GM23338 (cell line): Measurements from ENCODE around the gene CAPN9. TPM values are rescaled to one million over a fixed set of nuclear protein-coding genes. Genes with fewer than 3 reads are reported as not detected.

Experiments
- CTCF ChIP-seq, 2 experiments: fragments of 200-600 bp in 1 of 2; sonication (generic) in 1 of 2; conservative IDR thresholded peaks; 2 replicates each; pipeline versions ENCODE4 v1.5.1 to v1.6.1; 2016 to 2017; ENCODE audit warnings: antibody characterized with exemption in 2 of 2, low read depth in 2 of 2, mild to moderate bottlenecking in 2 of 2, moderate library complexity in 1 of 2
- ETS1 ChIP-seq: IDR thresholded peaks from 2 replicates; pipeline ENCODE4 v1.6.1; 2016; ENCODE audit warnings: antibody characterized with exemption
- EZH2 ChIP-seq: fragments of 200-600 bp; sonication (generic); IDR thresholded peaks from one replicate; pipeline ENCODE4 v1.8.0; 2017; ENCODE audit warnings: antibody characterized with exemption, mild to moderate bottlenecking, low read depth; ENCODE audit not compliant: unreplicated experiment
- EZH2phosphoT487 ChIP-seq: fragments of 200-600 bp; sonication (generic); IDR thresholded peaks from one replicate; pipeline ENCODE4 v1.8.1; 2018; ENCODE audit warnings: antibody characterized with exemption; ENCODE audit not compliant: unreplicated experiment
- JUNB ChIP-seq: IDR thresholded peaks from one replicate; pipeline ENCODE4 v1.6.1; 2016; ENCODE audit warnings: antibody characterized with exemption; ENCODE audit not compliant: unreplicated experiment
- NANOG ChIP-seq: IDR thresholded peaks from 2 replicates; pipeline ENCODE4 v1.6.1; 2016; ENCODE audit warnings: antibody characterized with exemption, borderline replicate concordance
- STAT1 ChIP-seq: IDR thresholded peaks from one replicate; pipeline ENCODE4 v1.6.1; 2016; ENCODE audit warnings: antibody characterized with exemption; ENCODE audit not compliant: unreplicated experiment
- ZNF114 ChIP-seq: fragments of 250-450 bp; sonication (Bioruptor Pico); IDR thresholded peaks from 2 replicates; pipeline ENCODE4 v1.5.0; 2020; ENCODE audit warnings: mild to moderate bottlenecking, moderate library complexity
- ZNF331 ChIP-seq: fragments of 250-450 bp; sonication (Bioruptor Pico); IDR thresholded peaks from 2 replicates; pipeline ENCODE4 v1.5.0; 2020; ENCODE audit warnings: low read depth, mild to moderate bottlenecking, moderate library complexity
- ZNF462 ChIP-seq: fragments of 250-450 bp; sonication (Bioruptor Pico); IDR thresholded peaks from 2 replicates; pipeline ENCODE4 v1.5.0; 2020; ENCODE audit warnings: mild to moderate bottlenecking, moderate library complexity
- polyA plus RNA-seq: library from polyadenylated mRNA; unstranded; fragments of >200 nt; fragmentation: Nextera tagmentation; extraction: Ambion mirVana; gene quantifications from 2 replicates; pipeline ENCODE4 v1.2.1, GENCODE V29; 2016
- total RNA-seq: library from RNA; depleted of rRNA; stranded (reverse); fragments of >200 nt; shearing (Covaris generic); gene quantifications from 2 replicates; pipeline ENCODE4 v1.2.3, GENCODE V29; 2014

The CAPN9 gene
- total and polyA plus RNA-seq, 2 experiments from 2014 or later = 0.07 TPM; not detected in 1

GRCh38 chr1:230797376-230797920, 50.3 kb downstream of the CAPN9 start (continued):
- TF ChIP-seq ZNF462 (CRISPR knock-in tag) (no peak), EZH2phosphoT487 (no peak), EZH2 (no peak), ZNF331 (CRISPR knock-in tag) (no peak), JUNB (no peak), STAT1 (no peak), ZNF114 (CRISPR knock-in tag) (no peak), NANOG (no peak), CTCF (conservative IDR thresholded peaks at IDR 0.05; ENCODE audit: low read depth in 2 of 2) (no peak), ETS1 (no peak)
